Stimulated activated CD8-positive, alpha-beta memory T cell treated with anti-CD3 and anti-CD28 coated beads, Interleukin-15, amount 100 ng/mL, for 1 hour (primary cell): Measurements from ENCODE around the gene AP1AR.

Experiments
- DNase-seq: peaks from one replicate; pipeline ENCODE4 v3.0.0-alpha.2; 2020; ENCODE audit warnings: low read depth

The AP1AR gene

DNA sequence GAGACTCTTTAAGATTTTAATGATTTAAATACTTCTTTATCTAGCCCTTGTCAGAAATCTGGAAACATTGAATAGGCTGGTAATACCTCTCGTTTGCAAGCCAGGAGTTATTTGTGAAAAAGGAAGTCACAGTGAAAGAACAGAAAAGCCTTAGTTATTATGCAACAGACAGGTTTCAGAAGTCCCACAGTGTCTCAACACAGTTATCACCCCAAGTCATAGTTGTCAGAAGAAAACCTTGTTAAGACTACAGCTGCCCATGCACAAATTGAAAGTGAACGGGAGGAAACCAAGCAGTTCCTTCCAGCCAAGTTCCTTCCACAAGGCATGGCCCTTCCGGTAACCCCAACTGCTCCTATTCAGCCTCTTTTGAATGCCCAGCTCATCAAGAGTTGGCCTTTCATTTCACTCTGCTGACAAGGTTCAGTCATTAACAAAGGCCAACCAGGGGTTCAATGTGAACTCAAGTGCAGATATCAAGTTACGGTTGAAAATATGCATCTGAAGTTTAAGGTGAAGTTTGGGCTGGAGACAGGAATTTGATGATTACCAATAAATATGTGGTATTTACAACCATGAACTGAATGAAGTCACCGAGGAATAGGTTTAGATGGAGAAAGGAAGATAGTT is 81.1 kb downstream of the AP1AR start:
- DNase-seq: no peak

DNA sequence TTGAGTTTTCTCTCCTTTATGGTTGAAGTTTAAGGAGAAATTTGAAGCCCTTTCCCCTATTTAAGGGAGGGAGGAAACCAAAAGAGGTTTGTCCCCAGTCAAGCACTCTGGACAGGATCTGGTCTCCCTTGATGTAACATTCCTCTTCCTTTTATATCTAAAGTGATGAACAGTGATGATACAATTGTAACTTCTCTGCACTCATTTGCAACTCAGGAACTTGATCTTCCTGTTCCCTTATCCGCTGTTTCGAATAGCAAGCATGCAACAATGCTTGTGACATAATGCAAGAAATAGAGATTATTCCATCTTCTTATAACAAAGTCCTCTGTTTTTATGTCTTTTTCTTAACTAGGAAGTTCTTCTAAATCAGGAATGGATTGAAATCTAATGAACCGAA is 83.9 kb downstream of the AP1AR start:
- no peak for DNase-seq

DNA sequence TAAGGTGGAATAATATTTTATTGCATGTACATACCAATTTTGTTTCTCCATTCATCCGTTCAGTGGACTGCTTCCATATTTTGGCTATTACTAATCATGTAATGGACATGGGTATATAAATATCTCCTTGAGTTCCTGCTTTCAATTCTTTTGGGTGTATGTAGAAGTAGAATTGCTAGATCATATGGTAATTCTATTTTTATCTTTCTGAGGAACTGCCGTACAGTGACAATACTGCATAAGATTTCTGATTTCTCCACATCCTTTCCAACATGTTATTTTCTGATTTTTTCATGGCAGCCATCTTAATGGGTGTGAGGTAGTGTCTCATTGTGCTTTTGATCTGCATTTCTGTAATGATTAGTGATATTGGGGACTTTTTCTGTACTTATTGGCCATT is 84.8 kb downstream of the AP1AR start:
- no peak for DNase-seq

DNA sequence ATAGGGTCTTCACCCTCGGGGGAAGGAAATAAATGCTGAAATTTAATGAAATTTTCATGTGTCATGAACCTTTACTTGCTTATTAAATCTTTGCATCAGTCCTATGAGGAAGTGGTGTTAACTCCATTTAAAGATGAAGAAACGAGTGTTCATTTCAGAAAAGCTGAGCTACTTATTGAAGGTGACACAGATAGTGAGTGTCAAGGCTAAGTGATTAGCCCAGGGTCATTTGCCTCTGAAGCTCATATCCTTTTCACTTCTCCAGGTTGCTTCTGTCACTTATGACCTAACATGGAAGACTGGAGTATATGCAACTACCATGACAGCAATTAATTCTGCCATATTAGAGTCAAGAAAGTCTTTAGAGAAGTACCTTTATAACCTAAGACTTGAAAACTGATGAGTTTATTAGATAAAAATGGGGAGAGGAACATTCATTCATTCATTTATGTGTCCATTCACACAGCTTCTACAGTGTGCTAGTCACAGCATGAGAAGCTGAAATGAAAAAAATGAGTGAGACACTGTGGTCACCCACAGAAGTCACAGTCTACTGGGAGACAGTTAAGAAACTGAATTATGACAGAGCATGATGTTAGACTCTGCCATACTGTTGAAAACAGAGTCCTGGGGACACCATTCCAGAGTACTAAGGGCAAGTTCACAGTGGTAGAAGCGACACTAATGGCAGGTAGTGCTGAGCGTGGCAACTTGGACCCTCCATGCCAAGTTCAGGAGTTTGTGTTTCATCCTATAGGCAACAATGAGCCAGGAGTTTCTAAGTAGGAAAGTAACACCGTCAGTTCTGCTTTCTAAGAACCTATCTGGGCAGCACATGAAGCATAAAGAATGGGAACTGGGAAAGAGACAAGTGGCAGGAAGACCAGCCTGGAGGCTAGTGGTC is 86.9 kb downstream of the AP1AR start:
- DNase-seq: no peak
